ENCODE results near the gene KIF2C. TPM values are rescaled to one million over a fixed set of nuclear protein-coding genes. Genes with fewer than 3 reads are reported as not detected.

The KIF2C gene
- total and polyA plus RNA-seq, 2 donors (not counting 1 experiment from before 2014, with no cell fraction given): 9.2 to 9.9 TPM

DNA sequence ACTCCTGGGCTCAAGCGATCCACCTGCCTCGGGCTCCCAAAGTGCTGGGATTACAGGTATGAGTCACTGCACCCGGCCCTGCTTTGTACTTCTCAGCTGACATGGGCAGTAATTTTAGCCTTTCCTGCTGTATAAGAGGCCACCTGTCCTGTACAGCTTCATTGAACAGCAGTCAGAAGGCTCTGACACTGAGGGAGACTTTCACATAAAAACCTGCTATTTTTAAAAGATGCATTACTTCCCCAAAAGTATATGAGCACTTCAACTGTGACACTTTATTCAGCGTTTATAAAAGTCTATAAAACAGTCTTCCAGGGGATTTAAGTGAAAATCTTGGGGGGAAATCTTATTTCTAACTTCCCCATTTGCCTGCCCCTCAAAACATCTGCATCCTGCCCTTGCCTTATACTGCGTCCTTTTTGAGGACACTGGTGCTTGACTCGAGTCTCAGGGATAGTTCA, 26.3 kb upstream of the KIF2C start:
- no peak overlapping the region for H2AFZ ChIP-seq (ENCODE audit: low read length)
- H3K4me2 ChIP-seq (ENCODE audit: extremely low read depth, insufficient read depth, low read length): no peak overlapping the region
- no peaks in the 10 kb centered on the region for H3K27me3 ChIP-seq (ENCODE audit: control insufficient read depth, insufficient read depth, low read length)
- H3K36me3 ChIP-seq (ENCODE audit: control insufficient read depth, insufficient read depth, low read length): no peaks in the 10 kb centered on the region
- TF ChIP-seq EZH2 (IDR thresholded peaks at IDR 0.05; ENCODE audit: low read length, missing control alignments): no peak
- TF ChIP-seq, protein P1, sequence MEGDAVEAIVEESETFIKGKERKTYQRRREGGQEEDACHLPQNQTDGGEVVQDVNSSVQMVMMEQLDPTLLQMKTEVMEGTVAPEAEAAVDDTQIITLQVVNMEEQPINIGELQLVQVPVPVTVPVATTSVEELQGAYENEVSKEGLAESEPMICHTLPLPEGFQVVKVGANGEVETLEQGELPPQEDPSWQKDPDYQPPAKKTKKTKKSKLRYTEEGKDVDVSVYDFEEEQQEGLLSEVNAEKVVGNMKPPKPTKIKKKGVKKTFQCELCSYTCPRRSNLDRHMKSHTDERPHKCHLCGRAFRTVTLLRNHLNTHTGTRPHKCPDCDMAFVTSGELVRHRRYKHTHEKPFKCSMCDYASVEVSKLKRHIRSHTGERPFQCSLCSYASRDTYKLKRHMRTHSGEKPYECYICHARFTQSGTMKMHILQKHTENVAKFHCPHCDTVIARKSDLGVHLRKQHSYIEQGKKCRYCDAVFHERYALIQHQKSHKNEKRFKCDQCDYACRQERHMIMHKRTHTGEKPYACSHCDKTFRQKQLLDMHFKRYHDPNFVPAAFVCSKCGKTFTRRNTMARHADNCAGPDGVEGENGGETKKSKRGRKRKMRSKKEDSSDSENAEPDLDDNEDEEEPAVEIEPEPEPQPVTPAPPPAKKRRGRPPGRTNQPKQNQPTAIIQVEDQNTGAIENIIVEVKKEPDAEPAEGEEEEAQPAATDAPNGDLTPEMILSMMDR (conservative IDR thresholded peaks at IDR 0.05 in 1 of 2, IDR thresholded peaks at IDR 0.05 in 1 of 2; ENCODE audit: low read depth in 1 of 2, low read length in 2 of 2): no peak
- no peaks in the 10 kb centered on the region for H3K9me3 ChIP-seq (ENCODE audit: control insufficient read depth, insufficient read depth, low read depth, low read length)
- no peak overlapping the region for H3K9ac ChIP-seq (ENCODE audit: insufficient read depth, low read length)
- H3K27ac ChIP-seq (ENCODE audit: insufficient read depth, low read length): no peak overlapping the region
- no peak overlapping the region for H3K4me3 ChIP-seq (replicated peaks in 1 of 4; ENCODE audit: control extremely low read depth in 1 of 4, insufficient read depth in 1 of 4, low read depth in 3 of 4, low read length in 4 of 4)
- DNase-seq (ENCODE audit: low read depth in 2 of 2): no peak
- no peaks in the 10 kb centered on the region for H3K79me2 ChIP-seq (ENCODE audit: control insufficient read depth, insufficient read depth, low read length)
- peaks cover 3% of the 10 kb centered on the region for H3K4me1 ChIP-seq (ENCODE audit: control insufficient read depth, extremely low read depth, insufficient read depth, low read length)
- H4K20me1 ChIP-seq (ENCODE audit: control insufficient read depth, extremely low read depth, insufficient read depth, low read length): no peaks in the 10 kb centered on the region

DNA sequence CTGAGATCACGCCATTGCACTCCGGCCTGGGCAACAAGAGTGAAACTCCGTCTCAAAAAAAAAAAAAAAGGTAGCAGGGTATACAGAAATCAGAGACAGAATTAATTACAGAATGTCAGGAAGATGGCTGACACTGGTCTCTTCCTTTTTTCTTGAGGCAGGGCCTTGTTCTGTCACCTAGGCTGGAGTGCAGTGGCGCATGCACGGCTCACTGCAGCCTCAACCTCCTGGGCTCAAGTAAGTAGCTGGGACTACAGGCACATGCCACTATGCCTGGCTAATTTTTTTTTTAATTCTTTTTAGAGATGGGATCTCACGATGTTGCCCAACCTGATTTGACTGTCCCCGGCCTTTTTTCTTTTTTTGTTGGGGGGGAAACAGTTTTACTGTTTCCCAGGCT, 25.1 kb upstream of the KIF2C start:
- DNase-seq (ENCODE audit: low read depth in 2 of 2): no peak
- no peaks in the 10 kb centered on the region for H3K4me1 ChIP-seq (ENCODE audit: control insufficient read depth, extremely low read depth, insufficient read depth, low read length)
- no peaks in the 10 kb centered on the region for H4K20me1 ChIP-seq (ENCODE audit: control insufficient read depth, extremely low read depth, insufficient read depth, low read length)
- H3K9ac ChIP-seq (ENCODE audit: insufficient read depth, low read length): no peak overlapping the region
- no peaks in the 10 kb centered on the region for H3K9me3 ChIP-seq (ENCODE audit: control insufficient read depth, insufficient read depth, low read depth, low read length)
- H3K27ac ChIP-seq (ENCODE audit: insufficient read depth, low read length): no peak overlapping the region
- TF ChIP-seq EZH2 (IDR thresholded peaks at IDR 0.05; ENCODE audit: low read length, missing control alignments): no peak
- TF ChIP-seq, protein P1 (conservative IDR thresholded peaks at IDR 0.05 in 1 of 2, IDR thresholded peaks at IDR 0.05 in 1 of 2; ENCODE audit: low read depth in 1 of 2, low read length in 2 of 2): no peak
- H3K4me2 ChIP-seq (ENCODE audit: extremely low read depth, insufficient read depth, low read length): no peak overlapping the region
- H3K36me3 ChIP-seq (ENCODE audit: control insufficient read depth, insufficient read depth, low read length): no peaks in the 10 kb centered on the region
- H3K27me3 ChIP-seq (ENCODE audit: control insufficient read depth, insufficient read depth, low read length): no peaks in the 10 kb centered on the region
- H3K4me3 ChIP-seq (replicated peaks in 1 of 4; ENCODE audit: control extremely low read depth in 1 of 4, insufficient read depth in 1 of 4, low read depth in 3 of 4, low read length in 4 of 4): no peak overlapping the region
- peak overlapping the region; percentile 71 for H2AFZ ChIP-seq (ENCODE audit: low read length)
- no peaks in the 10 kb centered on the region for H3K79me2 ChIP-seq (ENCODE audit: control insufficient read depth, insufficient read depth, low read length)

DNA sequence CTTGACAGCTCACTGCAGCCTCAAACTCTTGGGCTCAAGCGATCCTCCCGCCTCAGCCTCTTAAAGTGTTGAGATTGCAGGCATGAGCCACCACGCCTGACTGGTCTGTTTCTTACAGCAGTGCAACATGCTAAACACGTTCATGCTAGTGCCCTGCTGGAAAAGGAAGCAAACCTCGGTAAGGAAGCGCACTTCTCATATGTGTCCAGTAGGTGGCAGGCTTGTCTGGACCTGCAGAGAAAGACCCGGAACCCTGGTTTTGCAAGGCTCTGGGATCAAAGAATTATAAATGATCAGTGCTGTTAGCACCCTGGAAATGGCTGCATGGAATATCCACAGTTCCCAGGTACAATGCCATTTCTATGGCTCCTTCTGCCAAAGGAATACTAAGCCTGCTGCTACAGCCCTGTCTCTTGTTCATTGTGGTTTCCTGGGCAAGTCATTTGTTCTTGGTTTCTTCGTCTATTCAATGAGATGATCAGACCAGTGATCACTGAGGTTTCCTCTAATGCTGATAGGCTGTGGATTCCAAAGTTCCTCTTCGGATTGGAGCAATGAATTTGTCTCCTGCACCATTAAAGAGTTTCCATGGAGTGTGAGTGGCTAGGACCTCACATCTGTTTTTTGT, 24.6 kb upstream of the KIF2C start:
- TF ChIP-seq, protein P1 (conservative IDR thresholded peaks at IDR 0.05 in 1 of 2, IDR thresholded peaks at IDR 0.05 in 1 of 2; ENCODE audit: low read depth in 1 of 2, low read length in 2 of 2): peak; percentile 94 to 97
- TF ChIP-seq EZH2 (IDR thresholded peaks at IDR 0.05; ENCODE audit: low read length, missing control alignments): no peak
- DNase-seq (ENCODE audit: low read depth in 2 of 2): peak; percentile 56 to 80
- no peak overlapping the region for H3K27ac ChIP-seq (ENCODE audit: insufficient read depth, low read length)
- no peaks in the 10 kb centered on the region for H3K27me3 ChIP-seq (ENCODE audit: control insufficient read depth, insufficient read depth, low read length)
- H3K9me3 ChIP-seq (ENCODE audit: control insufficient read depth, insufficient read depth, low read depth, low read length): no peaks in the 10 kb centered on the region
- H3K4me1 ChIP-seq (ENCODE audit: control insufficient read depth, extremely low read depth, insufficient read depth, low read length): no peaks in the 10 kb centered on the region
- peak overlapping the region; percentile 71 for H2AFZ ChIP-seq (ENCODE audit: low read length)
- no peaks in the 10 kb centered on the region for H3K79me2 ChIP-seq (ENCODE audit: control insufficient read depth, insufficient read depth, low read length)
- H3K4me3 ChIP-seq (replicated peaks in 1 of 4; ENCODE audit: control extremely low read depth in 1 of 4, insufficient read depth in 1 of 4, low read depth in 3 of 4, low read length in 4 of 4): no peak overlapping the region
- no peaks in the 10 kb centered on the region for H4K20me1 ChIP-seq (ENCODE audit: control insufficient read depth, extremely low read depth, insufficient read depth, low read length)
- H3K4me2 ChIP-seq (ENCODE audit: extremely low read depth, insufficient read depth, low read length): no peak overlapping the region
- no peak overlapping the region for H3K9ac ChIP-seq (ENCODE audit: insufficient read depth, low read length)
- no peaks in the 10 kb centered on the region for H3K36me3 ChIP-seq (ENCODE audit: control insufficient read depth, insufficient read depth, low read length)
